Effector memory CD8-positive, alpha-beta T cell (primary cell): ENCODE measurements around the gene KANSL1.
A peak's percentile ranks its signal among the peaks of the same experiment; 100 is the strongest.

Experiments
- ATAC-seq: fragments of 150-1000 bp; cut with Tn5 transposase; replicated peaks from 2 replicates; pipeline ENCODE4 v1.10.0; 2021; ENCODE audit warnings: mild to moderate bottlenecking, moderate library complexity
- DNase-seq, 3 experiments: peaks; one replicate each; pipeline ENCODE4 v3.0.0; 2021
- H3K27ac Mint-ChIP-seq, 2 donors: one replicate each; pipeline ENCODE4 v1.8.0; 2022; ENCODE audit warnings: mild to moderate bottlenecking in 2 of 2, mixed read lengths in 2 of 2, moderate library complexity in 2 of 2
- H3K27me3 Mint-ChIP-seq, 2 donors: one replicate each; pipeline ENCODE4 v1.8.0; 2022; ENCODE audit warnings: mixed read lengths in 2 of 2
- H3K36me3 Mint-ChIP-seq: one replicate; pipeline ENCODE4 v1.8.0; 2022; ENCODE audit warnings: mild to moderate bottlenecking, moderate library complexity, mixed read lengths; ENCODE audit not compliant: insufficient read depth
- H3K4me1 Mint-ChIP-seq, 2 donors: one replicate each; pipeline ENCODE4 v1.8.0; 2022; ENCODE audit warnings: low read depth in 2 of 2, mixed read lengths in 2 of 2
- H3K4me3 Mint-ChIP-seq, 2 donors: one replicate each; pipeline ENCODE4 v1.8.0; 2022; ENCODE audit warnings: mild to moderate bottlenecking in 2 of 2, mixed read lengths in 2 of 2, moderate library complexity in 2 of 2
- H3K9me3 Mint-ChIP-seq, 2 donors: one replicate each; pipeline ENCODE4 v1.8.0; 2022; ENCODE audit warnings: mixed read lengths in 2 of 2

KANSL1 gene

DNA sequence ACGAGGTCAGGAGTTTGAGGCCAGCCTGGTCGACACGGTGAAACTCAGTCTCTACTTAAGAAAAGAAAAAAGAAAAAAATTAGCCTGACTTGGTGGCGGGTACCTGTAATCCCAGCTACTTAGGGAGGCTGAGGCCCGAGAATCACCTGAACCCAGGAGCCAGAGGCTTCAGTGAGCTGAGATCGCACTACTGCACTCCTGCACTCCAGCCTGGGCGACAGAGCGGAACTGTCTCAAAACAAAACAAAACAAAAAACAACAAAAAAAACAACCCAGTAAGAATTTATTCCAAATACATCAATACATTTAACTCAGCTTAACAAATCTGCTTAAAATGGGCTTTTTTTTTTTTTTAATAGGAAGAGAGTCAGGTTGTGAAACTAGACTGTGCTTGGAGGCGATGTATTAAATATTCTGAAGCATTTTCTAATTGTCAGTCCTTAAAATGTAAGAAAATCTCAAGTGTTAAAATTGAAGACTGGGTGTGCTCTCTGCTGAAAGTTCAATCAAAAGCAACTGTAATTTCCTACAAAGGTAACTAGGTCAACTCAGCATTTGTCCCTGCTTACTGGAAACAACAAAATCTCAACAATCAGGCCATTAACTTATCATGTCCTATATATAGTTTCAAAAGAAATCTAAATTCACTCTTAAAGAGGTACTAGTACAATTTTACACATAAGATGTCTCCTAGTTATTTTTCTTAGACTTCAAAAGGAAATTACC is 23.2 kb downstream of the KANSL1 start:
- DNase-seq (no peak), ATAC-seq (peak; percentile 32)
- H3K27me3 Mint-ChIP-seq = no peaks in the 10 kb centered on the region
- peak overlapping the region; percentile 0 to 72 for H3K27ac Mint-ChIP-seq
- peak overlapping the region; percentile 0 to 6 for H3K4me3 Mint-ChIP-seq
- no peaks in the 10 kb centered on the region for H3K9me3 Mint-ChIP-seq
- peaks cover 51 to 80% of the 10 kb centered on the region in 2 donors for H3K4me1 Mint-ChIP-seq
- H3K36me3 Mint-ChIP-seq = peaks cover 56% of the 10 kb centered on the region

DNA sequence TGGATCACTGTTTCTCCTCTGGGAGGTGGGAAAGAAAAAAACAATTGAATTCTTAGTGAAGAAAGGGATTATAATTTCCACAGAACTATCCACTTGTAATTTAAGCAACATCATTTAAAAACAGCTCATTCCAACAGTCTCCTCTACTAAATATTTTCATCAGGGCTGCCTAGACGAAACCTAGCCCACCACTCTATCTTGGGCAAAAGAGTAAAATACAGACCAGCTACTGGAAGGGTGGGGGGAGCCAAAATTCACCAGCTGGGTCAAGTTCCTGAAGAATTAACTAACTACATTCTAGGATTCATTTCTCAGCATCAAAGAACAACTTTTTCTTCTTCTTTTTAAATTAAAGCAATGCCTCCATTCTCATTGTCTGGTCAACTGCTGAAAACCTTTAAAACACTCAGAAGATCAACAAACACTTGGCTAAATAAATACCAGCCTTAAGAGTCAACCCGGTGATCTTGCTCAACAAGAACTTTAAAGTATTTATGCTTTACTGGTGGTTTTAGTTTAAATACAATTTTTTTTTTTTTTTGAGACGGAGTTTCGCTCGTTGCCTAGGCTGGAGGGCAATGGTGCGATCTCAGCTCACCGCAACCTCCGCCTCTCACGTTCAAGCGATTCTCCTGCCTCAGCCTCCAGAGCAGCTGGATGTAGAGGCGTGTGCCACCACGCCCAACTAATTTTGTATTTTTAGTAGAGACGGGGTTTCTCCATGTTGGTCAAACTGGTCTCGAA is 25.2 kb downstream of the KANSL1 start:
- H3K4me3 Mint-ChIP-seq = peak overlapping the region in 1 of 2 donors; percentile 53
- H3K4me1 Mint-ChIP-seq = peaks cover 56 to 82% of the 10 kb centered on the region in 2 donors
- DNase-seq (no peak), ATAC-seq (no peak)
- H3K27ac Mint-ChIP-seq = peak overlapping the region in 1 of 2 donors; percentile 24
- H3K9me3 Mint-ChIP-seq = no peaks in the 10 kb centered on the region
- peaks cover 53% of the 10 kb centered on the region for H3K36me3 Mint-ChIP-seq
- H3K27me3 Mint-ChIP-seq = no peaks in the 10 kb centered on the region

DNA sequence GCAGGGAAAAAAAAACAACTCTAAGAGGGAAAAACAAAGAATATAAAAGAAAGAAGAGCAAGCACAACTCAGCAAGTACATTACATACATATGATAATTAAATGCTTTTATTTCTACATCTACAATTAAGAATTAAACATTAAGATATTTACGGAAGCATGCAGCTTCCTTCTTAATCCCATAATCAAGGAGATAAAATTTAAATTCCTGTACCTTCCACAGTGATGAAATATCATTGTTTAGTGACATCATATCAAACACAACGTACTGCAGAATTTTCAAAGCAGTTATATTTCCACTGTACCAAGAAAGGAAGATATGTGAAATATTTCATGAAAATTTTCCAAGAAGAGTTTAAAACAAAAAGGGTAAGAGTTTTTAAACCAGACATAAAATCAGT is 26.0 kb downstream of the KANSL1 start:
- DNase-seq = no peak
- Mint-ChIP-seq H3K27me3 (no peaks in the 10 kb centered on the region), H3K4me1 (peaks cover 59 to 84% of the 10 kb centered on the region in 2 donors), H3K27ac (peak overlapping the region; percentile 12 to 87), H3K4me3 (peak overlapping the region in 1 of 2 donors; percentile 53), H3K36me3 (peaks cover 57% of the 10 kb centered on the region), H3K9me3 (no peaks in the 10 kb centered on the region)
- ATAC-seq = no peak

DNA sequence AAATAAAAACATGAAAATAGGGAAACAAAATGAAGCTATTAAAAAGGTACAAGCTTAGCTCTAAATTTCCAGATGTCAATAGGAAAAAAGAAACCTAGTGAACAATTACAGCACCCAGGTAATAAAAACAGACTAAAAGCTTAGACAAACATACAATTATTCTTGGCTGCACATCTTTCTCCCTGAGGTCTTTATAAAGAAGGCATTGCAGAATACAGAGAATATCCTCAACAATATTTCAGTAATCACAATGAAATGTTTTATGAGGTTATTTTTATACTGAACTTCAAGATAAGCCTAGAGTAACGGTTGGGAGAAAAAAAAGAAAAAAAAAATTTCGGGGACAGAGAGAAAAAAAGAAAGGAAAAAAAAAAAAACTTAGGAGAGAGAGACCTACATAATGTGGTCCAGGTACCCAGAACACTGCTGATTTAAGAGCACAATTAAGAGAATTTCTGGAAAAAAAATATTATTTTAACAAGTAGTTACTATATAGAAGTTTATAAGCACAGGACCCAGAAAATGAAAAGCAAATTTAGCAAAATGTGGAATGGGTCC is 26.5 kb downstream of the KANSL1 start:
- DNase-seq (no peak), ATAC-seq (no peak)
- Mint-ChIP-seq H3K36me3 (peaks cover 56% of the 10 kb centered on the region), H3K27ac (peak overlapping the region; percentile 12 to 87), H3K9me3 (no peaks in the 10 kb centered on the region), H3K4me3 (peak overlapping the region; percentile 1 to 53), H3K4me1 (peaks cover 58 to 83% of the 10 kb centered on the region in 2 donors), H3K27me3 (no peaks in the 10 kb centered on the region)

DNA sequence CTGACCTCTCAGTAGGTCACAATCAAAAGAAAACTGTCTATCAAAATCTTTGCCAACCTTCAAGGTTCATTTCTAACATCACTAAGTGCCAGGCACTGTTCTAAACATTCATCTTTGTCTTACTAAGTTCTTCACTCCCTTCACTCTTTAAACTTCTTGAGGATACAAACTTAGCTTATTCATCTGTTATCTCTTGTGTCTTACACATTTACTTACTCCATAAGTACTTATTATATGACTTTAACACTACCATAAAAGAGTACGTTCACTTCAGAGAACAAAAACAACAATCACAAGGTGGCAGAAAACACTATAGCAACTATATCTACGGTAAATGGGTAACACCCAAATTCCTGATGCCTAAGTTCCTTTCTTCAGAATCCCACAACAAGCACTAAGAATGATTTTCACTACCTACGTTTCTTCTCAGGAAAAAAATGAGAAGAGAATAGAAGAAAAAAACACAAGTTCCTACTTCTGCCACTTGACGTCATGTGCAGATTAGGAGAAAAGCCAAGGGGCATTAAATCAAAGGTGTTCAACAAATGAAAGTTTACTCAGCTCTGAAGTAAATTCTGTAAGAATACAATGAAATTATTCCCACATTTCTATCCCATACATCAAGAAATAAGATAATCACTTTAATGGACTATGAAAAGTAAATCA is 29.2 kb downstream of the KANSL1 start:
- Mint-ChIP-seq H3K9me3 (no peaks in the 10 kb centered on the region), H3K4me3 (peak overlapping the region; percentile 1 to 13), H3K27me3 (no peaks in the 10 kb centered on the region), H3K36me3 (peaks cover 39% of the 10 kb centered on the region), H3K4me1 (peaks cover 53 to 79% of the 10 kb centered on the region in 2 donors), H3K27ac (peak overlapping the region; percentile 5 to 42)
- no peak for ATAC-seq
- no peak for DNase-seq

DNA sequence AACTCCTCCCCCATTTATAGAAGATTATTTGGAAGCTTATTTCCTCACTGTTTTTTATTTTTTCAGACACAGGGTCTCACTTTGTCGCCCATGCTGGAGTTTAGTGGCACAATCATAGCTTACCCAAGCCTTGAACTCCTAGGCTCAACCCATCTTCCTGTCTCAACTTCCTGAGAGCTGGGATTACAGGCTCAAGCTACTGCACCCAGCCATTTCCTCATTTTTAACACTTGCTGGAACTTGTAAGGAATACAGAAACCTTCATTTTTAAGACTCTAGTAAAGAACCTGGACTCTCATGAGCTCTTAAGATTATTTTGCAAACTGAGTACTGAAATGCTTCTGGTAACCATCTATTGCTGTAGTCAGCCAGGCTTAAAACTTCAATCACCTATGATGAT is 29.9 kb downstream of the KANSL1 start:
- DNase-seq = no peak
- Mint-ChIP-seq H3K4me3 (peak overlapping the region; percentile 1 to 13), H3K9me3 (no peaks in the 10 kb centered on the region), H3K27ac (peak overlapping the region; percentile 5 to 42), H3K4me1 (peaks cover 56 to 78% of the 10 kb centered on the region in 2 donors), H3K36me3 (peaks cover 31% of the 10 kb centered on the region), H3K27me3 (no peaks in the 10 kb centered on the region)
- peak; percentile 26 for ATAC-seq

DNA sequence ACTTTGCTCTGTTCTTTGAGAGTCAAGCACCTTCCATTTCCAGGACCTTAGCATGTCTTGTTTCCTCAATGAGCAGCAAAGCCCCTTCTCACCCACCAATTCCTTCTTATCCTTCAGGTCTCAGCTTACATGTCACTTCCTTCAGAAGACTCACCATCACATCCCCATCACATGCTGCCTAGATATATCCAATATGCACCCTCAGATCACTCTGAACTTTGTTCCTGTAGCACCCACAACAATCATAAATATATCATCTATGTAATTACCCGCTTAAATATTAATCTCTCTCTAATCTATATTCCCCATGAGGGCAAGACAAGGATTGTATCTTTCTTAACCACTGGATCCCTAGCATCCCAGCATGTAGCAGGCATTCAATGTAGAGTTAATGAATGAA is 30.4 kb downstream of the KANSL1 start:
- peak overlapping the region in 1 of 2 donors; percentile 13 for H3K4me3 Mint-ChIP-seq
- no peaks in the 10 kb centered on the region for H3K9me3 Mint-ChIP-seq
- peaks cover 54 to 75% of the 10 kb centered on the region in 2 donors for H3K4me1 Mint-ChIP-seq
- ATAC-seq (no peak), DNase-seq (no peak)
- no peaks in the 10 kb centered on the region for H3K27me3 Mint-ChIP-seq
- peaks cover 27% of the 10 kb centered on the region for H3K36me3 Mint-ChIP-seq
- H3K27ac Mint-ChIP-seq = peak overlapping the region in 1 of 2 donors; percentile 42

DNA sequence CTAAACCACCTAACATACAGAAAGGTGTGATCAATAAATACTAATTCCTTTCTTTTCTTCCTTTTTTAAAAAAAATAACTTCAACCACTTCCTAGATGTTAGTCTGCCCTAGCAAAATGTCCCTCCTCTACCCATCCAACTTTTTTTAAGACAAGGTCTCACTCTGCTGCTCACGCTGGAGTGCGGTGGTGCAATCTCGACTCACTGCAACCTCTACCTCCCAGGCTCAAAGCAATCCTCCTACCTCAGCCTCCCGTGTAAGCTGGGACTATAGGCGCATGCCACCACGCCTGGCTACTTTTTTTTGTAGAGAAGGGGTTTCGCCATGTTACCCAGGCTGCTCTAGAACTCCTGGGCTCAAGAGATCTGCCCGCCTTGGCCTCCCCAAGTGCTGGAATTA is 33.1 kb downstream of the KANSL1 start:
- H3K27ac Mint-ChIP-seq = peak overlapping the region; percentile 68 to 71
- no peaks in the 10 kb centered on the region for H3K27me3 Mint-ChIP-seq
- no peaks in the 10 kb centered on the region for H3K9me3 Mint-ChIP-seq
- peaks cover 19% of the 10 kb centered on the region for H3K36me3 Mint-ChIP-seq
- ATAC-seq = no peak
- peaks cover 65 to 83% of the 10 kb centered on the region in 2 donors for H3K4me1 Mint-ChIP-seq
- DNase-seq = no peak
- H3K4me3 Mint-ChIP-seq = peak overlapping the region; percentile 33 to 41

DNA sequence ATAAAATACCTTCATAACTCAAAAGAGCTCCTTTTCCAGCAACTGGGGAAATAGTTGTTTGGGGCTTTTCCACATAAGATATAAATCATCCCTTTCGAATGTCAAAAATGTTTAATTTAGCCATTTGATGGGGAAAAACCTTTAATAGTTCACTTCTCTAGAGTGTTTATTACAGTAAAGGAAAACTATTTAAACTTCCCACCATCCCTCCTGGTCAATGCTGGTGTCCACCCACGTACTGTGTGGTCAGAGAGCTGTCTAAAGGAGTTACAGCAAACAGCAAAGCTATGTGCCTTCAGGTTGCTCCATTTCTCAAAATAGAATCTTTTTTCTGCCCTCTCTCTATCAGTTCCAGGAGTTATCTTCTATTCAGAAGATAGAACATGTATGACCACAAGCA is 33.5 kb downstream of the KANSL1 start:
- ATAC-seq (no peak), DNase-seq (no peak)
- H3K27ac Mint-ChIP-seq = peak overlapping the region; percentile 68 to 71
- H3K9me3 Mint-ChIP-seq = no peaks in the 10 kb centered on the region
- peaks cover 62 to 82% of the 10 kb centered on the region in 2 donors for H3K4me1 Mint-ChIP-seq
- H3K36me3 Mint-ChIP-seq = peaks cover 16% of the 10 kb centered on the region
- H3K27me3 Mint-ChIP-seq = no peaks in the 10 kb centered on the region
- H3K4me3 Mint-ChIP-seq = peak overlapping the region in 1 of 2 donors; percentile 41

DNA sequence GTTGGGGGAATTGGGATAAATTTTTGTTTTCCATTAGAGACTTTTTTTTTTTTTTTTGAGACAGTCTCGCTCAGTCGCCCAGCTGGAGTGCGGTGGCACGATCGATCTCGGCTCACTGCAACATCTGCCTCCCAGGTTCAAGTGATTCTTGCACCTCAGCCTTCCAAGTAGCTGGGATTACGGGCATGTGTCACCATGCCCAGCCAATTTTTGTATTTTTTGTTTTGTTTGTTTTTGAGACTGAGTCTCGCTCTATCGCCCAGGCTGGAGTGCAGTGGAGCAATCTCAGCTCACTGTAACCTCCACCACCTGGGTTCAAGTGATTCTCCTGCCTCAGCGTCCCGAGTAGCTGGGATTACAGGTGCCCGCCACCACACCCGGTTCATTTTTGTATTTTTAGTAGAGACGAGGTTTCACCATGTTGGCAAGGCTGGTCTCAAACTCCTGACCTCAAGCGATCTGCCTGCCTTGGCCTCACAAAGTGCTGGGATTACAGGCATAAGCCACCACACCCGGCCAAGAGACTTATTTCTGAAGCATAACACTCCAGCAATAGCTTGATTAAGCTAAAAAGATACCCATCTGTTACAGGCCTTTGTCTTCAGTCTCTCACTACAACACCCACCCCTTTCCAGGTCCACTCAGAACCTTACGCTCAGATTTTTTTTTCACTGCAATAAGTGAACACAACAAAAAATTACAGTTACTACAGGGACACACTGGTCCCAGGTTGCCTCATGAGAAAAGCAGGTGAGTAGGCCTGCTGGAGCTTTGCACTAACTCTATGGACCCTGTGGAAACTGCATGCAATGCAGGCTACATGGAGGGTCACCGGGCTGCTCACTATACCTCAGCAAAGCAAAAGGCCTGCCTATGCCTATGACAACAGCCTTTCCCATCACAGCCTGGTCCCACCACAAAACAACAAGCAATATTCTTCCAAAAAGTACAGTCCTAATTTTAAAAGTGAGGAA is 34.6 kb downstream of the KANSL1 start:
- no peak for ATAC-seq
- no peak for DNase-seq
- no peaks in the 10 kb centered on the region for H3K9me3 Mint-ChIP-seq
- H3K4me3 Mint-ChIP-seq = peak overlapping the region in 1 of 2 donors; percentile 39
- peak overlapping the region; percentile 21 to 71 for H3K27ac Mint-ChIP-seq
- peaks cover 64 to 82% of the 10 kb centered on the region in 2 donors for H3K4me1 Mint-ChIP-seq
- H3K36me3 Mint-ChIP-seq = peaks cover 20% of the 10 kb centered on the region
- no peaks in the 10 kb centered on the region for H3K27me3 Mint-ChIP-seq

DNA sequence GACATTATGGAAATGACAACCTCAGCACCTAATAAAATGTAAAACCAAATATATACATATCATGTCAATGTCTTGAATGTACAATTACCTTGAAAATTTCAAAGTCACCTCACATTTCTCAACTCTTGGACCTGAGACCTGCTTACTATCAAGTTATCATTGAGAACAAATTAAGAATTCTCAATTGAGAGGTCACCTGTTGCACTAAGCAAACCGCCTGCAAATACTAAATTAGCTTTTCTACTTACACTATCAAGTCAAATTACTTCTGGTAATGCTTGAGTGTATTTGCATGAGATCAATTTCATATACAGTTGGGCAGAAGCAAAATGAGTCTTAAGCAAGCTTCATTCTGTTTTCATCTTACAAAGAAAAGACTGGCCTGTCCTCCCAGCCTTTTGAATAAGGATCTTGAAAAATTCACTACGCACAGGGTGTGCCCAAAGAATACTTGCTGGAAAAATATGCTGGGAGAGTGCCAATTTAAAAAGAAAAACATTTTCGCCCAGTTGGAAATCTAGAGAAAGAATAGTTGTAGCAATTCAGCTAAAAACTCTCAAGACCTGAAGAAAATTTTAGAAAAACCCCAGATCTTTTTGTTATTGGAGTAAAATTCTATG is 35.7 kb downstream of the KANSL1 start:
- ATAC-seq = no peak
- peaks cover 22% of the 10 kb centered on the region for H3K36me3 Mint-ChIP-seq
- H3K27me3 Mint-ChIP-seq = no peaks in the 10 kb centered on the region
- no peaks in the 10 kb centered on the region for H3K9me3 Mint-ChIP-seq
- peak overlapping the region in 1 of 2 donors; percentile 76 for H3K27ac Mint-ChIP-seq
- peak overlapping the region in 1 of 2 donors; percentile 60 for H3K4me3 Mint-ChIP-seq
- no peak for DNase-seq
- H3K4me1 Mint-ChIP-seq = peaks cover 61 to 82% of the 10 kb centered on the region in 2 donors
